ENCODE results near the gene EME2.

The EME2 gene

GRCh38 chr16:1746693-1747195, 25.9 kb upstream of the EME2 start:
- no peak for DNase-seq (ENCODE audit: insufficient read length, low spot score)
- FAIRE-seq, result no peak
- no peak for TF ChIP-seq CTCF (IDR thresholded peaks at IDR 0.05; ENCODE audit: insufficient read depth, missing control alignments)

GRCh38 chr16:1747934-1748333, 24.7 kb upstream of the EME2 start:
- FAIRE-seq (no peak), DNase-seq (ENCODE audit: insufficient read length, low spot score) (no peak)
- TF ChIP-seq CTCF (IDR thresholded peaks at IDR 0.05; ENCODE audit: insufficient read depth, missing control alignments), result no peak

- no peak for TF ChIP-seq CTCF (IDR thresholded peaks at IDR 0.05; ENCODE audit: insufficient read depth, missing control alignments)
- DNase-seq (ENCODE audit: insufficient read length, low spot score) (no peak), FAIRE-seq (no peak)
Observed at GRCh38 chr16:1749152-1750117, 23.2 kb upstream of the EME2 start.

- no peak for DNase-seq (ENCODE audit: insufficient read length, low spot score)
- no peak for TF ChIP-seq CTCF (IDR thresholded peaks at IDR 0.05; ENCODE audit: insufficient read depth, missing control alignments)
- FAIRE-seq, result no peak
Observed at GRCh38 chr16:1751946-1752345, 20.7 kb upstream of the EME2 start.

- DNase-seq (ENCODE audit: insufficient read length, low spot score) (no peak), FAIRE-seq (no peak)
Observed at GRCh38 chr16:1752853-1753252, 19.8 kb upstream of the EME2 start.

GRCh38 chr16:1754204-1754603, 18.4 kb upstream of the EME2 start:
- FAIRE-seq (no peak), DNase-seq (ENCODE audit: insufficient read length, low spot score) (no peak)
- no peak for TF ChIP-seq CTCF (IDR thresholded peaks at IDR 0.05; ENCODE audit: insufficient read depth, missing control alignments)

More at GRCh38 chr16:1752853-1753252, 19.8 kb upstream of the EME2 start:
- no peak for TF ChIP-seq CTCF (IDR thresholded peaks at IDR 0.05; ENCODE audit: insufficient read depth, missing control alignments)
